Left hindlimb (tissue), 1 donor: ENCODE results near the gene MRPL19.
A peak's percentile ranks its signal among the peaks of the same experiment; 100 is the strongest.
"Not testable (repeated sequence)": the region's sequence is repeated elsewhere in the genome, so short reads cannot be mapped to it uniquely, and the experiment has no call there.

Source experiments
- DNase-seq: peaks from one replicate; pipeline ENCODE4 v3.0.0-alpha.2; 2018

MRPL19 gene

GRCh38 chr2:75675908-75676307, 29.3 kb downstream of the MRPL19 start:
- no peak for DNase-seq

- DNase-seq: no peak
Observed at GRCh38 chr2:75676464-75676863, 29.9 kb downstream of the MRPL19 start.

DNA sequence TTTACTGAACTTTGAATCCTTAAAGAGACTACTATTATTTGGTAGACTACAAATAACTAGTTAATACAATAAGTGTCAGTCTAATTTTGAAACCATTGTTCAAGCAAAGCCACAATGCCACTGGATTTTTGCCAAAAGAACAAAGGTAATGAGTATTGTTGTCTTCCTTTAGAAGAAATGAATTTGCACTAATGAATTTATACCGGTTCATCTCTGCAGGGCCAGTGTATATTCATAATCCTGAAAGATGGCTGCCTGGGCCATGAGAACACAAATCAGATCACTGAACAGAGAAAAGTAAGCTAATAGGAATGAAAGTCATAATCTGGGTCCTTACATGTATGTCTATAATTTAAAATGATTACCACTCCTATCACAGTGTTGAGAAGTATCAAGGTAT, 33.0 kb downstream of the MRPL19 start:
- no peak for DNase-seq

DNA sequence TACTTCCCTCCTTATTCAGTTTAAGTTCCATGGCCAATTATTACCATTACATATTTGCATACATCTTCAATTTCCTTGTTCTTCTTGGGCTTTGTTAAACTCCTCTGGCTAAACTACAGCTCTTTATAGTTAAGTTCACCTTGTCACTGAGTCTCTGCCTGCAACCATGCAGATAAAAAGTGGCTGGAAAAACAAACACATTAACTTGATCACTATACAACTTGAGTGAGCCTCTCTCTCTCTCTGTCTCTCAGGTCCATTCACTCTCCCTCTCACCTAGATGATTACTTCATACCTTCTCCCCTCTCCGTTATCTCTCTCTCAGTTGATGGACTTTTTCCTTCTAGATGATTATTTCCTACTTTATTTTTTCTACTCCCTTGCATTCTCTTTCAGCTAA, 33.8 kb downstream of the MRPL19 start:
- DNase-seq: no peak

GRCh38 chr2:75683430-75683829, 36.8 kb downstream of the MRPL19 start:
- not testable (repeated sequence) for DNase-seq

DNA sequence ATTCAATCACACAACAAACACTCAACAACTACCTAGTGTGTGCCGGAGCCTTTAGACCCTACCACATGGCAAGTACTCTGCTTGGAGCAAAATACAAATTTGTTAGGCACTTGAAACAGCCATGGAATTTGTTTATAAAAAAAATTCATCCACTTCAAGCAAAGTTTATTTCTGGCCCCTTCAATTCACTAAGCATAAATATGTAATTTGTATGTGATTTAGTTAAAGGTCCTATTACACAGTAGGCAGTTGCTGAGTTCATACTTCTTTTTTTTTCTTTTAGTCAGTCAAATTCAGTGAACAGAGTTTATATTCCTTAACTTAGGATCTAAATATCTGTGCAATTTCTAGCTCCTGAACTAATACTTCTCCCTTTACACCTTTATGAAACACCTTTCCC, 41.6 kb downstream of the MRPL19 start:
- no peak for DNase-seq

- no peak for DNase-seq
Observed at GRCh38 chr2:75698918-75699317, 52.3 kb downstream of the MRPL19 start.

DNA sequence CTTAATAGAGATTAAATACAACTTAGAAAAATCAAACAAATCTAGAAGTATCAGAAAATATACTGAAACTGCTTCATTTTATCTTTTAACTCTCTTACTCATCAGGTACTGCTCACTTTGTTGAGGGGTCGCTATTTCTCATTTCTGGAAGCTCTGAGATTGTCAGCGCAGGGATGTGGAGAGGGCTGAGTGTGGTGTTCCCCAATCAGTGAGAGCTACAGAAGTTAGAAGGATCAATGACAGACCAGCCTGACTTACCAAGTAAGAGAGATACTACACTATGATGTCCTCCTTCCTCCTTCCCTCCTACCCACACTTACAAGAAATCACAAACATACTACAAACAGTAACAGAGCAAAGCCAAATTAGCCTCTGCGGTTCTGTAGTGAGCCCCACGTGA, 56.0 kb downstream of the MRPL19 start:
- DNase-seq: no peak

DNA sequence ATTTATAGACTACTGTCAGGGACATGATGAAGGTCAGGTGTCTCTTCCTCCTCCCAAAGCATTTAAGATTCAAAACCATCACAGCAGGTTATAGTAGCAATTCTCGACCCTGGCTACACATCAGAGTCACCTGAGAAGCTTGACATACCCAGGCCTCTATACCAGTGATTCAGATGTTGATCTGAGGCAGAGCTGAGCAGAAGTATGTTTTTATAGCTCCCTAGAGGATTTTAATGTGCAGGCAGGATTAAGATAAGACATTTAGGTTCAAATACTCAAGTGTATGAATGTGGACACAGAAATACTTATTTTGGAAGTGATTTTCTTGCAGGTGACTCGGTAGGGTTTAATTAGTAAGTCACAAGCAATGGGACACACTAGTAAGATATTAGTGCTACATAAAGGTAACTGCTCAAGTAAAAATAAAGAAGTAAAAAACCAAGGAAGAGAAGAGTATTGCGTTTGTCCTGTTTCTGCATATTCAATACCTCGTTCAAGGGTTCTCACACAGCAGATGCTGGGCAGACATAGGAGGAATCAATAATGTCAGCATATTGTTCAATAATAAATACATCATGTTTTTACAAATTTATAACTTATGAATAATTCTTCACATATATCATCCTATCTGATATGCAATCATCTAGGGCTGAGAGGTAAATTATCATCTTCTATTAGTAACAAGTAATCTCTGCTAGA, 57.2 kb downstream of the MRPL19 start:
- no peak for DNase-seq

DNA sequence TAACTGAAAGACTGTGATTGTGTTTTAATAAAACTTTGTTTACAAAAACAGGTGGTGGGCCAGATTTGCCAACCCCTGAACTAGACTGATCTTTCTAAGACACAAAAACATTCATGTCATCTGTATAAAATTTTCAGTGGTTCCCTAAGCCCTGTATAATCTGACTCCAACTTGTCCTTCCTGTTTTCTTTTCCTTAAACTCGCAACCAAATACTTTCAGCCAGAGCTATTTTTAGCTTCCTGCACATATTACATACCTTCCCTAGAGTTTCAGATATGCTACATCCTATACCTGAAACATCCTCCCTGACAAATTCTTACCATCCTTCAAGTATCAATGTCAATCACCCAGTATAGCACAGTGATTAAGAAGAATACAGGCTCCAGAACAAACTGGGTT, 59.3 kb downstream of the MRPL19 start:
- DNase-seq: no peak

GRCh38 chr2:75707901-75708300, 61.3 kb downstream of the MRPL19 start:
- no peak for DNase-seq

DNA sequence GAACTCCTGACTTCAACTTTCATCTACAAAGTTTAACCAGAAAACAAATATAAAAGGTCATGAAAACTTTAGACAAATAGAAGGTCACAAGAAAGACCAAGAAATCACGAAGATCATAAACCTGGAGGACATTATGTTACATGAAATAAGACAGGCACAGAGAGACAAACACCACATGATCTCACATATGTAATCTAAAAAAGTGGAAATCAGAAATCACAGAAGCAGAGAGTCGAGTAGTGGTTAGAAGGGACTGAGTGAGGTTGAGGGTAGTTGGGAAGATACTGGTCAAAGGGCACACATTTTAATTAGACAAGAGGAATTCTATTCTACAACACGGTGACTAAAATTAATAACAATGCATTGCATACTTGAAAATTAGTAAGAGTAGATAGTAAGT, 62.7 kb downstream of the MRPL19 start:
- DNase-seq: no peak

GRCh38 chr2:75710220-75710576, 63.6 kb downstream of the MRPL19 start:
- no peak for DNase-seq

GRCh38 chr2:75710577-75711253, 64.1 kb downstream of the MRPL19 start, which contains the start of gene GCFC2:
Gene GCFC2, minus strand, starts transcription at chr2:75710915. Its CDS starts 60 bp downstream, at chr2:75710855.
- peak; percentile 91 for DNase-seq

DNA sequence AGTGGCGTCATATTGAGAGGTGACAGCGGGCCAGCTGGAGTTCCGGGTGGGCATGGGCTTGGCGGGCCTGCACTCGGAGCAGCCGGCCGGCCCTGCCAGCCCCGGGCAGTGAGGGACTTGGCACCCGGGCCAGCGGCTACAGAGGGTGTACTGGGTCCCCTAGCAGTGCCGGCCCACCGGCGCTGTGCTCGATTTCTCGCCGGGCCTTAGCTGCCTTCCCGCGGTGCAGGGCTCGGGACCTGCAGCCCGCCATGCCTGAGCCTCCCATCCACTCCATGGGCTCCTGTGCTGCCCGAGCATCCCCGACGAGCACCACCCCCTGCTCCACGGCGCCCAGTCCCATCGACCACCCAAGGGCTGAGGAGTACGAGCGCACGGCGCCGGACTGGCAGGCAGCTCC, 65.0 kb downstream of the MRPL19 start:
- not testable (repeated sequence) for DNase-seq

- DNase-seq: no peak
Observed at GRCh38 chr2:75716406-75716805, 69.8 kb downstream of the MRPL19 start.

DNA sequence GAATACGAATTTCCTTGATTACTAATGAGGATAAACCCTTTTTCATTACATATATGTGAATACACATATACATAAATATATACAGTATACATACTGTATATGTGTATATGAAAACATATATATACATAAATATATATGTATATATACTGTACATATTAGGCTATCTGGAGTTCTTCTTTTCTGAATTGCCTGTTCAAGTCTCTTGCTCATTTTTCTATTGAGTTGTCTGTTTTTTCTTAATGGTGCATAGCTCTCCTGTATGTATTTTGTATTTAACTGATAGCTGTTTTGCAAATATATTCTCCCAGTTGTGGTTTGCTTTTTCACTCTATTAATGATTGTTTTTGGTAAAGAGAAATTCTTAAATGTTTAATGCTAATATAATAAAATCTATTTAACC, 73.0 kb downstream of the MRPL19 start:
- DNase-seq: no peak

DNA sequence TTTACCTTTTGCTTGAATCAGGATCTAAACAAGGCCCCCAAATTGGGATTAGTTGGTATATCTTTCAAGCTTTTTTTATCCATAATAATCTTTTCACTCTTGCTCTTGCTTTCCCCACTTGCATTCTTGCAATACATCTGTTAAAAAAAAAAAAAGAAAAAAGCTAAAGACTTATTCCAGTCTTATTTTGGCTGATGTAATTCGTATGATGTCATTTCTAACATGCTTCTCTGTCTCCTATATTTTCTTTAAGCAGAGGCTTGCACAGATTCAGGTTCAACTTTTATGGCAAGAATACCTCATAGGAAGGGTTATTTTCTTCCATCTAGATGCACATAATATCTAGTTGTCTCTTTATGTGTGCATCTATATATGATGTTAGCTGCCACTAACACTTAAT, 73.9 kb downstream of the MRPL19 start:
- no peak for DNase-seq

GRCh38 chr2:75722687-75723086, 76.1 kb downstream of the MRPL19 start:
- no peak for DNase-seq

DNA sequence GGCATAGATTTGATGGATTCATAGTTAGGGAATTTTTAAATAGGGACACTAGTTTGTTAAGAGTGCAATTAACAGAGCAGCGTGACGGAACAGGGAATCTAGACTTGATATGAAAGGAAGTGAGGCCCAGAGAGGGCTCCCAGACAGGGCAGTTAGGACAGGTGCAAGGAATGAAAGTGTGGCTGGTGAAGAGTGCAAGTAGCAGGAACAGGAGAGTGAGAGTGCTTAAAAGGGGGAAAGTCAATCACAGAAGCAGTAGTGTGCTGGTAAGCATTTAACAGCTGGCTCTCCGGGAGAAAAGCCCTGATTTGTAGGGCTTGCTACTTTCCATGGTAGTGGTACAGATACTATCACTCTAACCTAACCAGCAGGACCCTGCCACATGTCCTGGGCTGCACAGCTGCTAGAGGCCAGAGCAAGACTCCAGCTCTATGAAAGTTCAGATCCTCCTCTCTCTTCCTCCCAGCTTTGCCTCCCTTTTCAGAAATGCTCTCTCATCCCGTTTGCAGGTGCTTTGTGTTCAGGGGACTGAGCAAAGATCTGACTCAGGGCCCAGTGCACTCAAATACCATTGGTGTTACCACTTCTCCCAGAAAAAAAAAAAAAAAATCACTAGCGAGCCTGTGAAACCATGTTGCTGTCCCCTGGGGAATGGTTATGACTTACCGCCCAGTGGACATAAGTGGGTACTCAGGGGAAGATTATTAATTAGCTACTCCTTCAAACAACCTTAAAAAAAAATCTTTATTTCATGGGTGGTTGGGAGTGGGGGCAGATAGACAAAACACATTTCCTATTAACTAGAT, 82.2 kb downstream of the MRPL19 start:
- DNase-seq: no peak

DNA sequence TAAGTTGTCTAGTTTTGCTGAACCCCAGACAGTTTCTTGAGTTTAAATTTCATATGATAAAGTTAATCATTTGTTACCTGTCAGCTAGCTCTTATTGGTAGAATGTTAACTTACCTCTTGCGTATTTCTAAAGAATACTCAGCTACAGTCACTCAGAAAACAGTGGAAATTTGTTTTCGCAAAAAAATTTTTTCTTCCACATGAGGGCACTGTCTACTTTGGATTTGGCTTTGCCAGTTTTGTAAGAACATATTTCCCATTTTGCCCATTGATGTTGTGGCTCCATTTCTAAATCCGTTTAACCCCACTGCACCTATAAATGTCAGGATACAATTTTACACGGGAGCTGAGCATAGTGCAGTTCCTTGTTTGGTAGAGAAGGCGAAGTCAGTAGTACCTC, 83.3 kb downstream of the MRPL19 start:
- no peak for DNase-seq

DNA sequence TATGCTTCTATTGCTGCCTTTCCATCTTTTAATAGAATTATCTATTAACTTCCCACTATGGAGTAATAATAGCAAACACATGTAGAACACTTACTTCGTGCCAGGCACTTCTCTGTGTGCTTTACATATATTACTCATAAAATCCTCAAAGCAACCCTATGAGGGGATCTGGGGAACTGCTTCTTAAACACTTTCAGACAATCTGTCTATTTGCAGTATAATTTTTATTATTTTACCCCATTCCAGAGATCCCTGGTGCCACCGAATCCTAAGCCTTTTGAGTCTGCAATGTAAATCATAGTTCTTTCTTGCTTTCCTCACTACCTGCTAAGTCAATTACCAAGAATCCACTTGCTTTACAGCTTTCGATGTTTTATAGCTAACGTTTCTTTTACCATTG, 89.7 kb downstream of the MRPL19 start:
- DNase-seq: no peak

- no peak for DNase-seq
Observed at GRCh38 chr2:75737961-75738360, 91.4 kb downstream of the MRPL19 start.
